GM19467 (cell line): ENCODE results near the gene PIGT.

Source experiments
- ATAC-seq: cut with Tn5 transposase; IDR thresholded peaks from one replicate; pipeline ENCODE4 v1.9.1; 2021; ENCODE audit warnings: mild to moderate bottlenecking, moderate library complexity; ENCODE audit not compliant: unreplicated experiment

PIGT gene

GRCh38 chr20:45415822-45416637, at the start of gene PIGT:
PIGT (plus strand) TSS chr20:45416141; CDS start chr20:45416157, 16 bp downstream.
- peak; percentile 60 for ATAC-seq

- ATAC-seq, result no peak
Observed at GRCh38 chr20:45366192-45366591, 49.7 kb upstream of the PIGT start.

DNA sequence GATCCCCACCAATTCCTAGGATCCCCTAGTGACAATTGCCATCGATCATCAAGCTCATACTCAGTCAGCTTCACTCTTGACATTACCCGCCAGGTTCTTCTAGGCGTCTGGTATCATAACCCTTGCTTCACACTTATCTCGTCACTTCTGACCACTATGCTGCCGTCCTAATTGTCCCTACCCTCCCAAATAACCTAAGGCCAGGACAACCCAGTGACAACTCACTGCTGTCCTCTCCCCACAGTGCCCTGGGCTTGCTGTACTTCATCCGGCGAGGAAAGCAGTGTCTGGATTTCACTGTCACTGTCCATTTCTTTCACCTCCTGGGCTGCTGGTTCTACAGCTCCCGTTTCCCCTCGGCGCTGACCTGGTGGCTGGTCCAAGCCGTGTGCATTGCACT, 49.3 kb upstream of the PIGT start:
- ATAC-seq, result no peak

GRCh38 chr20:45367126-45367525, 48.8 kb upstream of the PIGT start:
- ATAC-seq, result no peak

DNA sequence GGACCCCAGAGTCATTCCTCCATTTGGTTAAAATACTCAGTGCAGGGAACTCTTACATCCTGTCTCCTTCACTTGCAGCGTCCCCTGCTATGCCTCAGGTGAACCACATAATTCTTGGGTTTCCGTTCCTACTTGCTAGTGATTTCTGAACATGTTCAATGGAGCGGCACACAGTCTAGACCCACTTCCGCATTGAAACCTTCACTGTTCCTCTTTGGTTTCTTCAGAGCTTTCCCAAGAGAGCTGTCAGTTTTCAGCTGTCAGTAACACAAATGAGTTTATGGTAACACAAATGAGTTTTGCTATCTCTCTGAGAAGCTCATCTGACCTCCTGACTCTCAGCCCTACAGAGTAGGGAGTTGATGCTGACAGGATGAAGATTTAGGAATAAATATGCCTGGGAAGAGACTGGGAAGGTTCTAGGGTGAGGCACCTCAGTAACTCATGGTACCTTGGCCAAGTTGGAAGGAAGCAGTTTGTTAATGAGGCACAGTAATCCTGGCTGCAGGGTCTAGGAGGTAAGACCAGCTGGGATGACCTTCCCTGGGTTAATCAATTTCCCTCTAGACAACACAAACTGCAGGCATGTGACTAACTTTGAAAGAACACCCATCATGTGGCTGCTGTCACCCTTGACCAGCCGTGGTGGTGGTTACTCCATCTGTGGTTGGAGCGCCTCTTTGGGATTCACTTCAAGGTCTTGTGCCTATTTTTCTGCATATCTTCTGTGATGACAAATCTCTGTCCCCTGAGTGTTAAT, 47.5 kb upstream of the PIGT start:
- peak; percentile 74 for ATAC-seq

GRCh38 chr20:45370571-45371160, 45.3 kb upstream of the PIGT start:
- ATAC-seq, result no peak

DNA sequence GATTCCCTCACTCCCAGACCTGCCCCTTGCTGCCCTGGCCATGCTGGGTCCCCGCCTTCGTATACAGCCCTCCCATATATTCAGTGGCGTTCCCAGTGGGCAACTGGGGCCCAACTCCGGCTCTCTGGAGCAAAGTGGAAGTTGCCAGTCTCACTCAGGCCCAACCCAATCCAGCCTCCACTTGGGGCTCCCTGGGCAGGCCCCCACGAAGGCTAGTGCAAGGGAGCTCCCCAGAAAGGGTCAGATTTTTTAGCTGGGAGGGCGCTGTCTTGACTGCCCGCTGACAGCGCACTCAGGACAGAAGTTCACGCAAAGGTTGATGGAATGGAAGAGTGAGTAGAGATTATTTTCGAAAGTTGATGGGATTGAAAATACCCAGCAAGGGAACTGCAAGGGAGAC, 43.7 kb upstream of the PIGT start:
- ATAC-seq, result no peak

DNA sequence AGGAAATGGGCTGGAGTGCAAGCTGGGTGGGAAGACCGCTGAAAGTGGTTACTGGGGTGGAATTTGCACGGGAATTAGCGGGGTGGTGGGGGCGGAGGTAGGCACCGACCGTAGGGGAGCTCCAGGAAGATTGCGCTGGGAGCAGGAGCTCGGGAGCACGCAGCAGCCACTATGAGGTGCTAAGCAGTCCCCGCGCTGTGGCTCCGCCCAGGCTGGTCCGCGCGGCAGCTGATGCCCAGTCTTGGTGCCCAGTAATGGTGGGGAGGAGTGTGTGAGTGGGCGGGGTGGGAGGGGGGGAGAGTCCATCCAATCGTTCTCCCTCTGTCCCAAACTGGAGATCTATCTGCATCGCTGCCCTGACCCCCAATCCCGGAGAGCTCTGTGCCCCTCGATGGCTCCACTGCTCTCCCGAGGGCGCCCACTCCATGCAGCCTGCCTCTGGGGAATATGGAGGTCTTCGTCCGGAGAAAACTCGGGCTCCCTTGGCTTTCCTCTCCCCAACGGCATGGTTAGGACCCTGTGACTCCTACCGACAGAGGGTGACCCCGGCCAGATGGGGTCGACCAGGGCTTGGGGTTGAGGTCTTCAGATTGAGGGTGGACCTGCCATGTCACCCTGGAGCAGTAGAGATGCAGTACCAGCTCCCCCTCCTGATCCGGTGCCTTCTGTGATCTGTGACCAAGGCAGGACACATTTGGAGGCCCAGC, 43.1 kb upstream of the PIGT start:
- ATAC-seq, result no peak

DNA sequence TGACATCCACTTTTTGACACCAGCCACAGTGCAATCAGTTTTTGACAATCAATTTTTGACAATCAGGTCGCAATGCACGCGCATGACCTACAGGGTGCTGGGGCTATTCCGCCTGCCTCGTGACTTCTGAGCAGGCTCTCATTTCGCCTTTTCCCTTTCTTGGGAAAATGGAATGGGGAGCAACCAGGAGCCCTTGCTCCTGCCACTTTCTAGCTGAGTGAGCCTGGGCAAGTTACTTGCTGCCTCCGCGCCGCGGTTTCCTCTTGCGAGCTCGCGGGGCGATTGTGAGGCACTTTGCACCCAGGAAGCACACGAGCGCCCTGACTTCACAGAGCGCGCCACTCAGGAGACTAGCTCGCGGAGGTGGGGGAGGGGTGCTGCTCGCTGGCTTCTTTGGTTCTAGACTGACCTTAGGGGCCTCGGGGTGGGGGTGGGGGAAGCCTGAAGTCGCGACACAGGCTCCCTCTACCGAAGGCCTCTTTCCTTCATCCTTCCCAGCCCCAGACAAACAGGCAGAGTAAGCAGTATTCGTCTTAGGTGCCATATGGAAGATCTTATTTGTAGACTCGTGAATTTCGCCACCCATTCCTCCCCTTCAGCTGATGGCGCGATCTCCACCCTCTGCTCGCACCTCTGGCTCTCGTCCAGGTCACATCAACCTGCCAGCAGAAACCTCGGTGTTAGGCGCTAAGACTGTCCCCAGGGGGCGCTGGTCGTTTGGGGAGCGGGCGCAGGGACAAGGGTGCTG, 42.4 kb upstream of the PIGT start:
- no peak for ATAC-seq

DNA sequence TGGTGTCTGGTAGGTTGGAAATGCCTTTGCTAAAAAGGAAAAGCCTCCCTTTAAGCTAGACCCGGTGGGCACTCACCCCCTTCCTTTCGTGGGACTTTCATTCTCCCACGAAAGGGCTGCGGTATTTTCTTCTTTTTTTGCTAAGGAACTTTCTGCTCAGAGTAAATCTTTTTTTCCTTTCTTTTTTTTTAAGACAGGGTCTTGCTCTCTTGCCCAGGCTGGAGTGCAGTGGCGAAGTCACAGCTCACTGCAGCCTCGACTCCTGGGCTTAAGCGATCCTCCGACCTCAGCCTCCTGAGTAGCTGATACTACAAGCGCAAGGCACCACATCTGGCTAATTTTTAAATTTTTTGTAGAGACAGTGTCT, 41.9 kb upstream of the PIGT start:
- ATAC-seq, result no peak

- ATAC-seq, result no peak
Observed at GRCh38 chr20:45374966-45375365, 41.0 kb upstream of the PIGT start.

DNA sequence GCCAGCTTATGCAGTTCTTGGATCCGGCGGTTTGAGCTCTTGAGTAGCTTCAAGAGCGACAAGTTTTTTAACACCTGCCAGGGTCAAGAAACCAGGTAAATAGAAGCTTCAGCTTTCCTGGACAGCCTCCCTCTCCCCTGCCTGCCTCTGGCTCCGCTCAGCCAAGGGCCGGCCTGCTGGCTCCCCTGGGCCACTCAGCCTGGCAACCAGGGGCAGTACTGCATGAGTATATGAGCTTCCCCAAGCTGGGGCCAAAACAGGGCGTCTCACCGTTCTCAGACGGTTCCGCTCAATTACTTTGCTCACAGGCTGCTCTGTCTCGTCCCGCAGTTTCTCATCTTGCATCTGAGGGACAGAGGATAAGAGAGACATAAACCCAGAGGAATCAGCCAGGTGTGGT, 38.7 kb upstream of the PIGT start:
- no peak for ATAC-seq

DNA sequence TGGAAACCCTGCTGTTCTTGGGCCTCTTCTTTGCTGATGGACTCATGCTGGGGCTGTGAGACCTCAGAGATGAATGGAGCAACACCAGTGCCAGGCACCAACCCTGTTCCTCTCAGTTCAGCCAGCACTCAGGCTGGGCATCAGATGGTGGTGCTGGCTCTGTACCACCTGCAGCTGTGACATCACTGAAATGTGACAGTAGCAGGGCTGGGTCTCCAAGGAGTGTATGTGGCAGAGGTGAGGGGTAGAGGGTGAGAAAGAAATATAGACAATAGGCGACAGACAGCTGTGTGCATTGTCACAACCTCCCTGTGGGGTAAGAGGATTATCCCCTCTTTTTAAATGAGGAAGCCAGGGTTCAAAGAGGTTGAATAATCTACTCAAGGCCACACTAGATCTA, 37.8 kb upstream of the PIGT start, which contains the start of gene TP53TG5:
TSS of gene TP53TG5 (minus strand) at position 135 of the 400 bp plus-strand sequence. CDS start at position 46, 89 bp downstream.
- ATAC-seq, result no peak

- ATAC-seq, result no peak
Observed at GRCh38 chr20:45387274-45387673, 28.7 kb upstream of the PIGT start.

DNA sequence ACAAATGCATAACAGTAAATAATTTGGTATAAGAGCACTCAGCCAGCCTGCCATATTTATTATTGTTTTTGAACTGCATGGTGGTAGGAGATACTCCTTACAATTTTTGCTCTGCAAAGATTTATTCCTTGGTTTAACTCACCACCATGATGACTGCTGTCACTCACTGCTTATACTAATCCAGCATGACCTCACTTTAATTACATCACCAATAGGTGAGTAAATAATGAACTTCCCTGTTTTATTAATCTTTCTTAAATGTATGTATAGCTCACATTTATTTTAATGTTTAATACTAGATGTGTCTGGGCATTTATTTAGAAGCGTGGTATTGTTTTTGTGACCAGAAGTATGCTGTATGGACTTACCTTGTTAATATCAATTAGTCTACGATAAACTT, 25.0 kb upstream of the PIGT start:
- no peak for ATAC-seq

GRCh38 chr20:45391559-45391958, 24.4 kb upstream of the PIGT start:
- no peak for ATAC-seq

DNA sequence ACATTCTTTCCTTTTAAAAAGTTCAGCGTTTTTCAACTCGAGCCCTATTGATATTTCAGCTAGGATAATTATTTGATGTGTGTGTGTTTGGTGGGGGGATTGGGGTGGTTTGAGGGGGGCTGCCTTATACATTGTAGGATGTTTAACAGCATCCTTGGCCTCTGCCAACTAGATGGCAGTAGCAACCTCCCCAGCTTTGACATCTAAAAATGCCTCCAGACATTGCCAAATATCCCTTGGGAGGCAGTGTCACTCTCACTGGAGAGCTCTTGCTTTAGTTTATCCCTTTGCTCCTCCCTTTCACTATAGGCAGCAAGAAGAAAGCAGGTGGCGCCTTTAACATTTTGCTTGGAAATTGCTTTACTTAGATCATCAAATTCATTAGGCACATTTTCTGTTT, 23.2 kb upstream of the PIGT start:
- ATAC-seq, result no peak

GRCh38 chr20:45394221-45395113, 21.5 kb upstream of the PIGT start:
- ATAC-seq, result no peak

DNA sequence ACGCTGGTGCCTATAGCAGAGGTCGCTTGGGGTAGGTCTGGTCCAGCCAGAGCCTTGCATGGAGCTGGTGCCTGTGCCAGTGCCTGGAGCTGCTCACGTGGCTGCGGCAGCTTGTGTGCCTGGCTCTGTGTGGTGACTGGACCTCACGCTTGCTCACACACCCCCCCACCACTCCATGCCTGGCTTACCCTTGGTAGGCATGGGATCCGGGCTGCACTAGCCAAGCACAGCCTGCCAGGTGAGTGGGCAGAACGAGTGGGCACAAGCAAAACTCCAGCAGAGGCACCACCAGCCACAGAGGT, 20.9 kb upstream of the PIGT start:
- no peak for ATAC-seq

DNA sequence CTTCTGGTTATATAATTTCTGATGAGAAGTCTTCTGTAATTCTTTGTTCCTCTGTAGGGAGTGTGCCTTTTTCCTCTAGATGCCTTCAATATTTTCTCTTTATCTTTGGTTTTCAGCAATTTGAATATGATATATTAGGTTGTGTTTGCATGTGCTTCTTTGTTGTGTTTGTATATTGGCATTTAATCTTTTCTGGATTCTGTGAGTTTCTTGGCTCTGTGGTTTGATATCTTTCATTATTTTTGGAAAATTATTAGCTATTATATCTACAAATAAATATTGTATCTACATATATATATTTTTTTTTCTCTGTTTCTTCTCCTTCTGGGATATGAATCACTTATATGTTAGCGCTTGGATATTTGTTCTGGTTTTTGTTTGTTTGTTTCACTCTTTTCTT, 16.9 kb upstream of the PIGT start:
- no peak for ATAC-seq
